Esophagus muscularis mucosa (tissue), 4 donors: ENCODE data around the gene PIP5K1B. TPM values are rescaled to one million over a fixed set of nuclear protein-coding genes. Genes with fewer than 3 reads are reported as not detected.

ENCODE experiments used
- DNase-seq: peaks from one replicate; pipeline ENCODE4 v3.0.0-alpha.2; 2017; ENCODE audit errors: extremely low spot score
- H3K27ac ChIP-seq, 4 donors: fragments of 200-600 bp; sonication (generic); replicated peaks in 1 of 4; 1 replicate in 3 of 4; 2 replicates in 1 of 4; pipeline ENCODE4 v1.5.1; 2016 to 2019; ENCODE audit warnings: mild to moderate bottlenecking in 1 of 4
- H3K27me3 ChIP-seq, 4 donors: fragments of 200-600 bp; sonication (generic); one replicate each; pipeline versions ENCODE4 v1.5.1 to v1.6.0; 2016 to 2019
- H3K36me3 ChIP-seq, 4 donors: fragments of 200-600 bp; sonication (generic); one replicate each; pipeline ENCODE4 v1.5.1; 2016 to 2019
- H3K4me1 ChIP-seq, 4 donors: fragments of 200-600 bp; sonication (generic); one replicate each; pipeline ENCODE4 v1.5.1; 2016 to 2019
- H3K4me3 ChIP-seq, 4 donors: fragments of 200-600 bp; sonication (generic); 1 replicate in 2 of 4; 2 replicates in 2 of 4; pipeline ENCODE4 v1.5.1; 2016 to 2019; ENCODE audit warnings: mild to moderate bottlenecking in 4 of 4, moderate library complexity in 1 of 4
- H3K9me3 ChIP-seq, 4 donors: fragments of 200-600 bp; sonication (generic); 1 replicate in 3 of 4; 2 replicates in 1 of 4; pipeline ENCODE4 v1.5.1; 2016 to 2019
- CTCF ChIP-seq, 3 experiments: fragments of 200-600 bp in 2 of 3; fragments of 450-650 bp in 1 of 3; sonication (generic) in 2 of 3; IDR thresholded peaks; one replicate each; pipeline ENCODE4 v1.5.1; 2017 to 2019; ENCODE audit warnings: antibody characterized with exemption in 3 of 3, mild to moderate bottlenecking in 2 of 3, moderate library complexity in 1 of 3
- EP300 ChIP-seq: sonication (generic); formaldehyde crosslinking; IDR thresholded peaks from one replicate; pipeline ENCODE4 v1.6.1; 2017; ENCODE audit warnings: antibody characterized with exemption
- POLR2A ChIP-seq: fragments of 450-650 bp; IDR thresholded peaks from one replicate; pipeline ENCODE4 v1.6.1; 2017; ENCODE audit warnings: antibody characterized with exemption, moderate library complexity, mild to moderate bottlenecking, low read depth
- POLR2AphosphoS5 ChIP-seq, 2 donors: sonication (generic); formaldehyde crosslinking; IDR thresholded peaks; one replicate each; pipeline ENCODE4 v1.6.1; 2017; ENCODE audit warnings: antibody characterized with exemption in 2 of 2
- WGBS: methylation state at CpG from one replicate; pipeline ENCODE4 v1.1.5; 2018; 5-methylcytosine and 5-hydroxymethylcytosine counted together
- intact Hi-C: fragments of 100-400 bp; cut with DNase I; formaldehyde crosslinking; loops from one replicate; pipeline ENCODE4 v1.15.1; 2023
- total RNA-seq, 4 donors: library from RNA; depleted of rRNA; stranded (reverse); fragments of >200 nt; gene quantifications; one replicate each; pipeline versions ENCODE4 v1.1.0 to v1.2.1, GENCODE V29; 2016

PIP5K1B gene
- total RNA-seq, 4 donors from 2014 or later = 0.42 to 1.7 (median 1.2) TPM

GRCh38 chr9:68710111-68710471, 5.1 kb downstream of the PIP5K1B start:
- intact Hi-C loops = no loop called here
- Histone ChIP-seq H3K27ac (no peak overlapping the region), H3K9me3 (no peaks in the 10 kb centered on the region), H3K36me3 (no peaks in the 10 kb centered on the region), H3K27me3 (peaks cover 0 to 53% (median 9%) of the 10 kb centered on the region in 4 donors), H3K4me1 (peaks cover 0 to 18% (median 17%) of the 10 kb centered on the region in 4 donors), H3K4me3 (no peak overlapping the region)
- no peak for DNase-seq
- WGBS = 68% methylated on average over 1 of the region's 1 CpG
- TF ChIP-seq POLR2A = no peak
- no peak for TF ChIP-seq EP300
- no peak for TF ChIP-seq POLR2AphosphoS5 (IDR thresholded peaks at IDR 0.05)
- no peak for TF ChIP-seq CTCF (IDR thresholded peaks at IDR 0.05)

- Histone ChIP-seq H3K27ac (no peak overlapping the region), H3K27me3 (peaks cover 0 to 46% (median 9%) of the 10 kb centered on the region in 4 donors), H3K9me3 (no peaks in the 10 kb centered on the region), H3K4me1 (peaks cover 0 to 7% (median 7%) of the 10 kb centered on the region in 4 donors), H3K4me3 (no peak overlapping the region), H3K36me3 (no peaks in the 10 kb centered on the region)
- 74% methylated on average over 2 of the region's 2 CpGs for WGBS
- no peak for DNase-seq
- TF ChIP-seq POLR2A (no peak), EP300 (no peak), CTCF (IDR thresholded peaks at IDR 0.05) (no peak), POLR2AphosphoS5 (IDR thresholded peaks at IDR 0.05) (no peak)
- intact Hi-C loops = no loop called here
Observed at GRCh38 chr9:68711281-68711680, 6.2 kb downstream of the PIP5K1B start.

- 84% methylated on average over 5 of the region's 5 CpGs for WGBS
- intact Hi-C loops = no loop called here
- peak; percentile 29 for DNase-seq
- Histone ChIP-seq H3K4me3 (no peak overlapping the region), H3K4me1 (peaks cover 0 to under 1% (median under 1%) of the 10 kb centered on the region in 4 donors), H3K9me3 (no peaks in the 10 kb centered on the region), H3K27me3 (peaks cover 0 to 39% (median 9%) of the 10 kb centered on the region in 4 donors), H3K36me3 (no peaks in the 10 kb centered on the region), H3K27ac (no peak overlapping the region)
- TF ChIP-seq POLR2AphosphoS5 (IDR thresholded peaks at IDR 0.05) (no peak), POLR2A (no peak), CTCF (IDR thresholded peaks at IDR 0.05) (no peak), EP300 (no peak)
Observed at GRCh38 chr9:68711932-68712331, 6.9 kb downstream of the PIP5K1B start.

- H3K27me3 ChIP-seq = peaks cover 0 to 20% (median 2%) of the 10 kb centered on the region in 4 donors
- 85% methylated on average over 4 of the region's 4 CpGs for WGBS
- no peak overlapping the region for H3K4me3 ChIP-seq
- peaks cover 0 to 6% (median 0%) of the 10 kb centered on the region in 4 donors for H3K4me1 ChIP-seq
- DNase-seq = peak; percentile 26
- H3K9me3 ChIP-seq = no peaks in the 10 kb centered on the region
- no peaks in the 10 kb centered on the region for H3K36me3 ChIP-seq
- H3K27ac ChIP-seq = no peak overlapping the region
- intact Hi-C loops = no loop called here
- TF ChIP-seq CTCF (IDR thresholded peaks at IDR 0.05) (no peak), POLR2A (no peak)
Observed at GRCh38 chr9:68714416-68715180, 9.6 kb downstream of the PIP5K1B start.

GRCh38 chr9:68715181-68715456, 10.1 kb downstream of the PIP5K1B start:
- Histone ChIP-seq H3K4me3 (no peak overlapping the region), H3K36me3 (no peaks in the 10 kb centered on the region), H3K9me3 (no peaks in the 10 kb centered on the region), H3K27ac (no peak overlapping the region), H3K4me1 (peaks cover 0 to 6% (median 0%) of the 10 kb centered on the region in 4 donors), H3K27me3 (peaks cover 0 to 20% (median 2%) of the 10 kb centered on the region in 4 donors)
- intact Hi-C loops = no loop called here
- 71% methylated on average over 2 of the region's 2 CpGs for WGBS
- TF ChIP-seq POLR2A (no peak), CTCF (IDR thresholded peaks at IDR 0.05) (no peak), POLR2AphosphoS5 (IDR thresholded peaks at IDR 0.05) (no peak), EP300 (no peak)
- DNase-seq = peak; percentile 86
